Measurements from ENCODE around the gene SCNN1B. TPM values are rescaled to one million over a fixed set of nuclear protein-coding genes. Genes with fewer than 3 reads are reported as not detected.

SCNN1B gene
- total RNA-seq, 1 donor from 2014 or later = 50.3 TPM

- Histone ChIP-seq H3K27me3 (no peaks in the 10 kb centered on the region), H3K4me1 (no peaks in the 10 kb centered on the region), H3K27ac (no peak overlapping the region), H3K36me3 (no peaks in the 10 kb centered on the region), H3K9me3 (no peaks in the 10 kb centered on the region), H3K4me3 (no peak overlapping the region)
- DNase-seq = no peak
- intact Hi-C loops (cut with DNase I) = no loop called here
- TF ChIP-seq CTCF (IDR thresholded peaks at IDR 0.05) = no peak
- ATAC-seq = no peak
Measured at GRCh38 chr16:23373436-23374219, 71.5 kb downstream of the SCNN1B start.

GRCh38 chr16:23374721-23375510 lies 72.8 kb downstream of the SCNN1B start:
- no peak overlapping the region for H3K4me3 ChIP-seq
- H3K4me1 ChIP-seq = no peaks in the 10 kb centered on the region
- no peak overlapping the region for H3K27ac ChIP-seq
- H3K27me3 ChIP-seq = no peaks in the 10 kb centered on the region
- no peaks in the 10 kb centered on the region for H3K36me3 ChIP-seq
- intact Hi-C loops (cut with DNase I) = no loop called here
- ATAC-seq = peak; percentile 82
- no peaks in the 10 kb centered on the region for H3K9me3 ChIP-seq
- no peak for TF ChIP-seq CTCF (IDR thresholded peaks at IDR 0.05)
- peak; percentile 82 for DNase-seq

GRCh38 chr16:23375643-23376042 lies 73.5 kb downstream of the SCNN1B start:
- intact Hi-C loops (cut with DNase I) = no loop called here
- TF ChIP-seq CTCF (IDR thresholded peaks at IDR 0.05) = no peak
- no peaks in the 10 kb centered on the region for H3K27me3 ChIP-seq
- H3K27ac ChIP-seq = no peak overlapping the region
- H3K9me3 ChIP-seq = no peaks in the 10 kb centered on the region
- ATAC-seq (no peak), DNase-seq (no peak)
- no peaks in the 10 kb centered on the region for H3K4me1 ChIP-seq
- no peaks in the 10 kb centered on the region for H3K36me3 ChIP-seq
- no peak overlapping the region for H3K4me3 ChIP-seq

GRCh38 chr16:23377071-23377931 lies 75.2 kb downstream of the SCNN1B start:
- H3K36me3 ChIP-seq = no peaks in the 10 kb centered on the region
- intact Hi-C loops (cut with DNase I) = no loop called here
- no peaks in the 10 kb centered on the region for H3K4me1 ChIP-seq
- H3K4me3 ChIP-seq = no peak overlapping the region
- ATAC-seq = no peak
- no peak for TF ChIP-seq CTCF (IDR thresholded peaks at IDR 0.05)
- no peak for DNase-seq
- H3K9me3 ChIP-seq = no peaks in the 10 kb centered on the region
- no peaks in the 10 kb centered on the region for H3K27me3 ChIP-seq
- no peak overlapping the region for H3K27ac ChIP-seq

- Histone ChIP-seq H3K36me3 (no peaks in the 10 kb centered on the region), H3K9me3 (no peaks in the 10 kb centered on the region), H3K4me1 (no peaks in the 10 kb centered on the region), H3K27me3 (no peaks in the 10 kb centered on the region), H3K4me3 (no peak overlapping the region), H3K27ac (no peak overlapping the region)
- TF ChIP-seq CTCF (IDR thresholded peaks at IDR 0.05) = no peak
- intact Hi-C loops (cut with DNase I) = no loop called here
- DNase-seq = no peak
- ATAC-seq = no peak
Measured at GRCh38 chr16:23378256-23378655, 76.2 kb downstream of the SCNN1B start.
